IPS-NIHi7 (cell line): ENCODE data around the gene ZSWIM6.

Experiments used
- DNase-seq: peaks from one replicate; pipeline ENCODE4 v3.0.0; 2012; ENCODE audit warnings: mixed read lengths; ENCODE audit errors: extremely low spot score

ZSWIM6 gene

DNA sequence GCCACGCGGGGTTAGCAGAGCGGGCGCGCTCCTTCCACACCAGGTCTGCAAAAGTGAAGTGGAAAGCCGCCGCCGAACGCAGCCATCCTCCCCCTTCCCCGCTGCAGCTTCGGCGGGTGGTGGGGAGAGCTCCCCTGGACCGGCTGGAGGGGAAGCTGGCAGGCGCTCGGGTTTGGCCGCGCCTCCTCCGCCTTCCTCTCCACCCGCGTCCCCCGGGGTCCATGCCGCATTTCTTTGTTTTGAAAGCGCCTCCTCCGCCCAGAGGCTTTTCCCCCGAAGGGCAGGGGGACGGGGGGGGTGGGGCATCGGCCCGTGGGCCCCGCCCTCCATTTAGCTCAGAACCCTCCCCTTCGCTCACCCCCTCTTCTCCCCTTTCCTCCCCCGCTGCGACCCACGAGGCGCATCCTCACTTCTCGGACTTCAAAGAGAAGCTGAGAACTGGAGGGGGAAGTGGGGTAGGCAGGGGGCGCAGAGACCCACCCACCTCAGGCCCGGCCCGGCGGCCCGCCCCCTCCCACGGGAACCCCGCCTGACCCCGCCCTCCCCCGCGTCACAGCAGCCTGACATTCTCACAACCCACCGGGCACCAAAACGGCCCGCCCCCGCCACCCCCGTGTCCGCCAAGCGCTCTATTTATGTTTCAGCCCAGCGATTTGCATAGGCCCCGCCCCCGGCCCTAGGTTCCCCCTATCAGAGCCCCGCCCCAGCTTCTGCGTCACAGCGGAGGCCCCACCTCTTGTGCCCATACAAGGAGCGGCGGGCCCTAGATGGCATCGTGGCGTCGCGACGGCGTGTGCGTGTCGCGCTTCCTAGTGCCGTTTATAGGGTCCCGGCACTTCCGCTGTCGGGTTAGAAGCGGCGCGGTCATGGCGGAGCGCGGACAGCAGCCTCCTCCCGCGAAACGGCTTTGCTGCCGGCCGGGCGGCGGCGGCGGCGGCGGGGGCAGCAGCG is at the start of gene ZSWIM6:
ZSWIM6 (plus strand) TSS at position 852 of the 951 bp plus-strand sequence; CDS start at position 867, 15 bp downstream.
- DNase-seq: peak; percentile 91

DNA sequence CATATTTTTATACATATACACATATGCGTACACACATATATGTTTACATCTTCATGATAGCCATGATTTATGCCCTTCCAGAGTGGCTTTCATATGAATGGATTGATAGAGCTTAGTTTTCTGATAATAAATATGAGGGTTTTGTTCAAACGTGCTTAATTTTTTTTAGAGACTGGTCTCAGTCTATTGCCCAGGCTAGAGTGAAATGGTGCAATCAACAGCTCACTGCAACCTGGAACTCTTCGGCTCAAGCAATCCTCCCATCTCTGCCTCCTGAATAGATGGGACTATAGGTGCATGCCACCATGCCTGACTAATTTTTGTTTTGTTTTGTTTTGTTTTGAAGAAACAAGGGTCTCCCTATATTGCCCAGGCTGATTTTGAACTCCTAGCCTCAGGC is 48.6 kb upstream of the ZSWIM6 start:
- DNase-seq: no peak

DNA sequence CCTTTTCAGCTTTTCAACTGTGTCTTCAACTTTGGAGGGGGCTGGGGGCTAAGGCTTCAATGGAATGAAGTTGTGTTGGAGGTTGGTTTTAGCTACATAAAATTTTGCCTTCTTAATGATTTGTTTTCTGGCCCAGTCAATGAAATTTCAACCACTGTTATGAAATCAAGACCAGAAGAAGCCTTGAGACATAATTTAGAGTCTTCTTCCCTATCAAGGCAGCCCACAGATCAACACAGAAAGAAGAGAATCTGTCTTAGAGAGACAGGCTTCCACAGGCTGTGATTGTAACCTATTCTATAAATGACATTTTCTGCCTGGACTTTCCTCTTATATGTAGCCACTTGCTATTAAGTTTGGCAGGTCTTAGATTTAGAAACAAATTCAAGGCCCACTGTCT is 46.5 kb upstream of the ZSWIM6 start:
- DNase-seq: no peak

DNA sequence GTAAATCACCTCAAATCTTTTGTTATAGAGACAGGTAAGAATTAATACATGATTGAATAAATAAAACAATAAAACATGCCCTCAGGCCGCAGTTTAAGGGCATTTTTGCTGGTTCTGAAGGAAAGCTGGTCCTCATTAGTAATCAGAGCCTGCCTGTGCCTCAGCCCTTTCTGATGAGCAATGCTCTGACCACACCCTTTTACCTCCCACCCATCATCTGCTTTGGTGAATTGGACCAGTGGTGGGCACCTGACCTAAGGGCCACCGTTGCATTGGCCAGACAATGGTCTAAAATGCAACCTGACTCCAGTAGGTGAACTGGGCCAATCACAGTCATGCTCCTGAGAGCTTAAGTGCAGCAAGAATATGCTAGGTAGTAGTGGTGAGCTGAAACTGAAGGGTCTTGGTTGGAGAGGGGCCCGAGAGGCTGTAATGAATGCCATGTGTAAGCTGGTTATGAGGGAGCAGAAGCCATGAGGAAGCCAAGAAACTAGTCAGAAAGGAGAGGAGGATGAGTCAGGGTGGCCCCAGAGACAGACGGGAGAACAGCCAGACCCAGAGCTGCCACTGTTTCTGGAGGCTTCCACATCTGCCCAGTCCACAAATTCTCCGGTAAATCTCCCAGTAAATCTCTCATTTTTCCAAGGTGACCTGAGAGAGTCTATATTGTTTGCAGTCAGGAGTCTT is 45.5 kb upstream of the ZSWIM6 start:
- DNase-seq: no peak

DNA sequence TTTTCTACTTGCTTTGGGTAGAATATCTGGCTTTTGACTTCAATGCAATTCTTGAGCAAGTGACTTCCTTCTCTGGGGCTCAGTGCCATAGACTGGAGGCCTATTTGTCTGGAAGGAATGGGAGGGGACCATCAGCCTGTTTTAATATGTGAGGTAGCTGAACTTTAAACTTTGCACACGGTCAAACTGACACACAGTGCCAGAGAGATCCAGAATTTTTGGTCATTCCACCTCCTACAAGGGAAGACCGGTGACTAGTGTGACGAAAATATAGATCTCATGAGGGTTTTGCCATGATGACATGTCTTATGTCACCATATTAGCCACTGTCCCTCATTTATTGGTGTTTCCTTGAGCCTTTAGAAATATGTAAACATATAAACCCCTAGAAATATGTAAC is 44.6 kb upstream of the ZSWIM6 start:
- no peak for DNase-seq

DNA sequence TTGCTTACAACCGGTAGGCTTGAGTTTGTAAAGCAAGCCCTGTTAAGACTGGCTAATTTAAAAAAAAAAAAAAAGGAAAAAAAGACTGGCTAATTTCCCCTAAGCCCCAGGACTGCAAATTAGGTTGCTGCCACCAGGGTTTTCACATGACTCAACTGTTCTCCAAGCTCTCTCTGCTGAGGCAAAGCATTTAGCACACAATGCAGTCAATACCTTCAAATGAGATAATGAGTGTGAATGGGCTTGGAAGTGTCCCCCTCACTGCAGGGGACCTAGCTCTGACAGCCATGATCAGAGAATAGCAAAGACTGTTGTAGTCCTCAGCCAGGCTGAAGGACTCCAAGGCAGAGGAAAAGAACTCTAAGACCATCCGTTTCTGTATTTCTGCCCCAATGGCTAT is 42.8 kb upstream of the ZSWIM6 start:
- peak; percentile 43 for DNase-seq

- no peak for DNase-seq
These were observed 42.3 kb upstream of the ZSWIM6 start for GRCh38 chr5:61289669-61290306.

- no peak for DNase-seq
These were observed 41.3 kb upstream of the ZSWIM6 start for GRCh38 chr5:61290791-61291210.

DNA sequence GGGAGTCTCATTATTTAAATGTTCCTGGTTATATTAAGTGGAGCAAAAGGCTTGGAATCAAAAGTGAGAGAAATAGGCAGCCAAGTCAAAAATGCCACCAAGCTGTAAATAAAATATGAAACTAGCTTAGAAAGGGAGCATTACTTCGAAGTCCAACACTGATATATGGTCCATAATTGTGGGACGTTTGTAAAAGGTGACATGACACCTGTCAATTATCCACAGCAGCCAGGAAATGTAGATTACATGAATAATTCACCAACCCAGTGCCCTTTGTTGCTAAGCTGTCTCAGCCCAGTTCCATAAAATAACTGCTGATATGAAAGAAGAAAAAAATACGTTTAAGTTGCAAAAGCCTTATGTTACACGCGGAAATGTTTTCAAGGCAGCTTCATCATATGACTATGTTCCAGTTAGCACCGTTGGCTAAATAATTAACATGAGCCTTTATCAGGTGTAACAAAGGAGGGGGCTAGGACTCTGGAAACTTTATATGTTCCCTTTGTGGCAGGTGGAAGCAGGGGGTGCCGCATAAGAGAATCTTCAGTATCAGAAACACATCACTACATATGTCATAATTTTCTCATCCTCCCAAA is 39.9 kb upstream of the ZSWIM6 start:
- no peak for DNase-seq

DNA sequence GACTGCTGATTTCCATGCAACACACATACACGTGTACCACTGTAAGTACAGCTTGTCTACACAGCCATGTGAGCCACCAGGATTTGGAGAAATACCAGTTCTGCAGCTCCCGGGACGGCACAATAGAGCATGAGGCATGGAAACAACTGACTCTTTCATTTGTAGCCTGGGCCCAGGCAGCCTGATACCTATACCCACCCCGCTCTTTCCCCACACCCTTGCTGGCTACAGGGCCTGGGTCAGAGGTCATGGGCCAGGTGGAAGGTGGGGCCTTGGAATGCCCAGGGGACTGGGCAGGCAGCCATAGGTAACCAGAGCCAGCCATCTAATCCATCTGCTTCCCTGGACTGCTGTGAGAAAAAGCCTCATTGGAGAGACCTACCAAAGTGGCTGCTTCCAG is 39.0 kb upstream of the ZSWIM6 start:
- DNase-seq: no peak

DNA sequence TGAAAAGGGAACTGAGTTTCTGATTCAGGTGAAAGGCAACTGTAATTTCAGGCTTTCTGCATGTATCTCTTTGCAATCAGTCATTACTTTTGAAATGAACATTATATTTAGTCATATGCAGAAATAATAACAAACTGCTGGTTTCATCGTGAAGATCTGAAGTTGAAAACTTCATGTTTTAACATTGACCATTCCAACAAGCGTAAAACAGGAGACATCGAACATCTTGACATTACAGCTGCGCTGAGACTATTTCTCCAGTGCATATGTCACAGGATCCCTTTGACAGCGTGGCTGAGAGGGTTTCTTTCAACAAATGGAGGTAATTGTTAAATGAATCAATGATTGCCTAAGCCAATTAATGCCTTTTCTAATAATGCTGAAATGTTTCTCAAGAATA is 38.2 kb upstream of the ZSWIM6 start:
- no peak for DNase-seq

DNA sequence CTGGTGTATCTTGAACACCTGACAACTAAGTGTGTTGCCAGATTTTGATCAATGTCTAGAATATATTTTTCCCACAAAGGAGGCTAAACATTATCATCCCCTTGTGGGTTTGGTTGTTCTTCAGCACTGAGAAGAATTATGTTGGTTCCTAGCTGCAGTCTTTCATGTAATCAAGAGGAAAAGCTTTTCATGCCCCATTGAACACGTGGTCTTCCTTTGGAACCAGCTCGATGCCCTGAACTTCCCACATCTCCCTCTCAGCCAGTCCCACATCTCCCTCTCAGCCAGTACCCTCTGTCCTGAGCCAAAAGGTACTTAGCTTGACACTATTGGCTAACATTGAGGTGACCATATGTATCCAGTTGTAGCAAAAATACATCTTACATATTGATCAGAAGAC is 36.7 kb upstream of the ZSWIM6 start:
- no peak for DNase-seq

- DNase-seq: no peak
These were observed 34.0 kb upstream of the ZSWIM6 start for GRCh38 chr5:61298066-61298465.

DNA sequence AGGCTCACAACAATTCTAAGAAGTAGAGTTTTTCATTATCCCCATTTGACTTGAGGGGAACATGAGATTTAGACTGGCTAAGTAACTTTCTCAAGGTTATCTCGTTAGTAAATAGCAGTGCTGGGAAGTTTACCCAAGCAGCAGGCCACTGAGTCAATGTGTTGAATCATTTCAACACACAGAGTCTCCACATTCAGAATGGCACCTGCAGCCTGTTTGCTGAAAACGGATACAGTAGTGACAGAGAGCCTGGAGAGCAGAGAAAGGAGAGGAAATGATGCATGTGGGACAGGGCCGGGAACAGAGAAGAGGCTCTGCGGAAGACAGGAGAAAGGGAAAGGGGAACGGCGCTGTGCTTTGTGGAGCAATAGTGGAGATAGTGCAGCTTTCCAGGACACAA is 33.5 kb upstream of the ZSWIM6 start:
- DNase-seq: no peak

DNA sequence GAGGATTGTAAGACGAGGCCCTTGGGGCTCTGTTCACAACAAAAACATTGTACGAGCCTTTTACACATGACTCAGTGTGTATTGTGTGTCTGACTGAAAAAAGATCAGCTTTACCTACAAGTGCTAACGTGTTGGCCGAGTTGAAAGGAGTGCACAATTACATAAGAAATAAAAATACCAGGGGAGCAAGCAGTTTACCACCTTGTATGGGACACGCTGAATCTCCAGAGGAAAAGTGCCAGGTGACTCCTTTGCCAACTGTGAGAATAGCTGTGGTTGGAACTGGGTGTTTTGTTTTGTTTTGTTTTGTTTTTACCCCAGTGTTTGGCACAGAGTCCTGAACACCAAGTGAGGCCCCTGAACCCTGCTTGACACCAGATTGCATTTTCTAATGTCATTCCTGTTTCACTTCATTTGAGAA is 32.8 kb upstream of the ZSWIM6 start:
- DNase-seq: no peak

DNA sequence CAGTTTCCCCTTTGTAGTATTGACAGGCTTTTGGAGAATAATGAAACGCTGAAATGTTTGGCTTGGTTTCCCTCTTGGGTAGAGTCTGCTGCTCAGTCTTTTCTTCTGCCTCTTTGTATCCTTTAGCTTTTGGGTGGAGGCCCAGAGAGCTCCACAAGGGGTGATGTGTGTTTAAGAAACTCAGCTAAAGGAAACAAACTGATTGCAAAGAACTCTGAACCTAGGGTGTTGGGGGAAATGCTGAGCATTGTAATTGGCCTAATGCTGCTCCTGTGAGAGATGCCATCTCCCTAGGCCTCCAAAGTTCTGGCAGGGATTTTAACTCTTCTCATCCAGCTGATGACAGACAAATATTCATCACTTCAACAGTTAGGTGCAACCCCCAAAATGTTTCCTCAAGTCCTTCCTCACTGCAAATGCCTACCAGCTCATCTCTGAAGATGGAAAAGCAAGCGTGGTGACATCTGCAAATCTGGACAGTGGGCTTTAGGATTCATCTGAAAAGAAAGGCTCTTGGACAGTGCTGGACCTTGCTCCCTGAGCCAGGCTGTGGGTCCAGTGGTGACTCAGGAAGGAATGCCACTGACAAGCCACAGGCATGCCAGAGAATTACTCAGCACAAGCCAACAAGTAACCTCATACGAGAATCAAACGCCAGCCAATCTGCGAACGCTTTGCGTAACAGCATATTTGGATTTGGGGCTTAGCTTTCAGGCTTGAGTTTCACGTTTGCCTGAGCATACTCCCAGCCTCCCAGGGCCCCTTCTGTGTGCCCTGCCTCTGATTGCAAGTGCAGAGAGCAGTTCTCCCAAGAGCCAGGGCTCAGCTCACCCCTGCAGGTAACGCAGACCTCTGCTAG is 30.5 kb upstream of the ZSWIM6 start:
- no peak for DNase-seq

DNA sequence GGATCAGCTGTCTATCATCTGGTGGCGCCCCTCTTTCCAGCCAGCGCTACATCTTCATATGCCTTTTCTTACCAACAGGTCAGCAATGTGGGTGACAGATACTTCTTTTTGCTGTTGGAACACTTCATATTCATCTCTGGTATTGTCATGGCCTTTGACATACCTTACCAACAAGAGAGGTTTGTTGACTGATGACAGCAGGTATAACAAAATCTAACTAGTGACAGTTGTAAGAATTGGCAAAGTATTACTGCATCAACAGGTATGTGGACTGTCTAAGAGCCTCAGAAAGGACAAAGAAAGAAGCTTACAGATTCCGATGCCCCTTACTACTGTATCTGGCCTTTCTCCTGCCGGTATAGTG is 29.9 kb upstream of the ZSWIM6 start:
- no peak for DNase-seq

DNA sequence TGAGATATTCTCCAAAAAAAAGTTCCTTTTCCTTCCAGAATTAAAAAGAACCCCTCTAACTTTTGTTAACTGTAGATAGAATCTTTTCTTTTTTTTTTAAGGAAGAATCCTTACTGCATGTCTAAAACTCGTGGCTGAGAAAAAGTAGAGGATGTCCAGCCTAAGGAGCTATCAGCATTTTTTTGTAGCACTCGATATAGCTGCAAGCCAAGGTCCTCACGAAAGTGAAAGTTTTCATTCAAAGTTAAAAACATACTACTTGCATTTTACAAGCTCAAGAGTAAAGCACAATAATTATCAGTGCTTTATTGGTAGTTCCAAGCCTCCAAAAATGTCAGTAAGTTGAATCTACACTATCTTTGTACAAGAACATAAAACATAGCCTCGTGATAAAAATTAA is 28.7 kb upstream of the ZSWIM6 start:
- no peak for DNase-seq

DNA sequence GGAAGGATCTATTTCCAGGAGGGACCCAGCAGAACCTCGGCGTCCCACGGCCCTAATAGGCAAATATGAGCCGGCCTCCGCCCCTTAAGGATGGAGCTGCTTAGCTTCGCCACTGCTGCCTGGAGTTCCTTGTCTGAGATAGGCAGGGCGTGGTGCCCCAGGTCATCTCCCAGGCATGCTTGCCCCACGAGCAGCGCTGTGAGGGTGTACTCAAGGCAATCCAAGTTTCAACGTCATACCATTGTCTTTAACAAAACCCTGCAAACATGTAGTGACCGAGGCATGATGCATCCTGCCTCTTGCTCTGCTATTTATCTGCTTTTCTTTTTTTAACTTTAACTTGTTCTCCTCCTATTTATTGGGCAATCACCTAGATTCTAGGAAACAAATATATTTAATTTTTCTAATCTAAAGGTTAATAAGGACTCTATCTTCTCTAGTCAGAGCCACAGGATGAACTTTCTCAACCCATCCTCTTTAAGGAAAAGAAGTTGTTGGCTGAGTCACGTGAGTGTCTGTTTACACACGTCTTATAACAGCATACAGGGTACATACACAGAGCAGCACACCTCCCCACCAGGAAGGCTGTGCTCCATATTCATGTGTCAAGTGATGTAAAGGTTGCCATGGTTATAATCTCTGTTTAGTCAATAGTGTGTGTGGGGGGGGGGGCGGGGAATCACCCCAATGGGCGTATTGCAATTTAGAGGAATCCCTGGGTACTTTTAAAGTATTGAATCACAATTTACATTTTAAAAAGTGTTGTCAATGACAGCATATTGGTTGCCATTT is 27.3 kb upstream of the ZSWIM6 start:
- DNase-seq: no peak

DNA sequence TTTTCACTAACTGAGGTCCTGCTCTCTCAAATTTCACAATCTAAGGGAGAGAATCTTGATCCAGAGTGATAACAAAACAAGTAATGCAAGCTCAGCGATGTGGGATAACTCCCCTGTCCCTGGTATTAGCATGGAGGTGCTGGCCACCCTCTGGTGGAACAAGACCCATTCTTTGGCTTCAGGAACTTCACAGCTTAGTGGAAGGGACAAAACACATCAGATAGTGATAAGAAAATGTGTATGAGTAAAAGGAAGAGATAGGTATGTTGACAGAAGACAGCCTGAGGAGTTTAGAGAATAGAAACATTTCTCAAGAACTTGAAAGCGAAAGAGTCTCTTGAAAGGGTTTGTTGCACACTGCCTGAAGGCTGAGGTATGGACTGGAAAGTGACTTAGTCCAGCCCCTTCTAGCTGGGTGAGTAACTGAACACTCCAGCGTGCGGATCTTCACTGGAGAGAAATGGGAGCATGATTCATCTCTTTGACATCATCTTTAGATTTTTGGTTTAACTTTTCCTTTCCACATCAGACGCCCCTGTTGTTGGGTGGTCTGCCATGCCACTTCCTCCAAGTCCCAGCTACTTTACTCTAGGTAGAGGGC is 25.4 kb upstream of the ZSWIM6 start:
- DNase-seq: no peak
